NCI-H2081 treated with DMSO at 0.1 percent for 48 hours (cell line): Measurements from ENCODE around the gene INHBC.

Experiments used
- DNase-seq: peaks from one replicate; lab custom pipeline; 2025; lab: John Stamatoyannopoulos, UW

Gene INHBC

DNA sequence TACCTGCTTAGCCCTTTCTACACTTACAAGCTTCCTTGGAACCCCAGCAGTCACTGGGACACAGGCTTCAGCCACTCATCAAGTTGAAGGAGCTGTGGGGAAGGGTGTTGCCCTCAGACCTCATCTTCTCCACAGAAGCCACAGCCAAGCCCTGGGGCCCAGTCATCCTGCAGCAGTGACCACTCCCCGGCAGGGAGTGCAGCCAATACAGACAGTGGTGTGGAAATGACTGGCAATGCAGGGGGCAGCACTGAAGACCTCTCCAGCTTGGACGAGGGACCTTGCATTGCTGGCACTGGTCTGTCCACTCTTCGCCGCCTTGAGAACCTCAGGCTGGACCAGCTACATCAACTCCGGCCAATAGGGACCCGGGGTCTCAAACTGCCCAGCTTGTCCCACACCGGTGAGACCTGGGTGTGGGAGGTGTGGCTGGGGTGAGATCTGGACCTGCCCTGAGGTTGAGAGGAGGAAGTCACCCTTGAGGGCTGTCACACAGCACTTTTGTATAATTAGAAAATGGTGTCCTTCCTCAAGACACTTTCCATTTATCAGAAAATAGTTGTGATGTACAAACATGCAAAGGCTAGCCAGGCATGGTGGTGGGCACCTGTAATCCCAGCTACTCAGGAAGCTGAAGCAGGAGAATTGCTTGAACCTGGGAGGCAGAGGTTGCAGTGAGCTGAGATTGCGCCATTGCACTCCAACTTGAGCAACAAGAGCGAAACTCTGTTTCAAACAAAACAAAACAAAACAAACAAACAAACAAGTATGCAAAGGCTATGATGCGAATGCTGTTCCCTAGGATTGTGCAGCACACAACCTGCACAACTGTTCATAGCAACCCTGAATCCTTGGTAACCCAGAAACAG lies 34.9 kb downstream of the INHBC start:
- DNase-seq = no peak

DNA sequence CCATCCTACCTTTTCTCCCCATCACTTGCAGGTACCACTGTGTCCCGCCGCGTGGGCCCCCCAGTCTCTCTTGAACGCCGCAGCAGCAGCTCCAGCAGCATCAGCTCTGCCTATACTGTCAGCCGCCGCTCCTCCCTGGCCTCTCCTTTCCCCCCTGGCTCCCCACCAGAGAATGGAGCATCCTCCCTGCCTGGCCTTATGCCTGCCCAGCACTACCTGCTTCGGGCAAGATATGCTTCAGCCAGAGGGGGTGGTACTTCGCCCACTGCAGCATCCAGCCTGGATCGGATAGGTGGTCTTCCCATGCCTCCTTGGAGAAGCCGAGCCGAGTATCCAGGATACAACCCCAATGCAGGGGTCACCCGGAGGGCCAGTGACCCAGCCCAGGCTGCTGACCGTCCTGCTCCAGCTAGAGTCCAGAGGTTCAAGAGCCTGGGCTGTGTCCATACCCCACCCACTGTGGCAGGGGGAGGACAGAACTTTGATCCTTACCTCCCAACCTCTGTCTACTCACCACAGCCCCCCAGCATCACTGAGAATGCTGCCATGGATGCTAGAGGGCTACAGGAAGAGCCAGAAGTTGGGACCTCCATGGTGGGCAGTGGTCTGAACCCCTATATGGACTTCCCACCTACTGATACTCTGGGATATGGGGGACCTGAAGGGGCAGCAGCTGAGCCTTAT lies 35.8 kb downstream of the INHBC start:
- DNase-seq = no peak

DNA sequence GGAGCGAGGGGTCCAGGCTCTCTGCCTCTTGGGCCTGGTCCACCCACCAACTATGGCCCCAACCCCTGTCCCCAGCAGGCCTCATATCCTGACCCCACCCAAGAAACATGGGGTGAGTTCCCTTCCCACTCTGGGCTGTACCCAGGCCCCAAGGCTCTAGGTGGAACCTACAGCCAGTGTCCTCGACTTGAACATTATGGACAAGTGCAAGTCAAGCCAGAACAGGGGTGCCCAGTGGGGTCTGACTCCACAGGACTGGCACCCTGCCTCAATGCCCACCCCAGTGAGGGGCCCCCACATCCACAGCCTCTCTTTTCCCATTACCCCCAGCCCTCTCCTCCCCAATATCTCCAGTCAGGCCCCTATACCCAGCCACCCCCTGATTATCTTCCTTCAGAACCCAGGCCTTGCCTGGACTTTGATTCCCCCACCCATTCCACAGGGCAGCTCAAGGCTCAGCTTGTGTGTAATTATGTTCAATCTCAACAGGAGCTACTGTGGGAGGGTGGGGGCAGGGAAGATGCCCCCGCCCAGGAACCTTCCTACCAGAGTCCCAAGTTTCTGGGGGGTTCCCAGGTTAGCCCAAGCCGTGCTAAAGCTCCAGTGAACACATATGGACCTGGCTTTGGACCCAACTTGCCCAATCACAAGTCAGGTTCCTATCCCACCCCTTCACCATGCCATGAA lies 36.5 kb downstream of the INHBC start:
- DNase-seq = no peak

DNA sequence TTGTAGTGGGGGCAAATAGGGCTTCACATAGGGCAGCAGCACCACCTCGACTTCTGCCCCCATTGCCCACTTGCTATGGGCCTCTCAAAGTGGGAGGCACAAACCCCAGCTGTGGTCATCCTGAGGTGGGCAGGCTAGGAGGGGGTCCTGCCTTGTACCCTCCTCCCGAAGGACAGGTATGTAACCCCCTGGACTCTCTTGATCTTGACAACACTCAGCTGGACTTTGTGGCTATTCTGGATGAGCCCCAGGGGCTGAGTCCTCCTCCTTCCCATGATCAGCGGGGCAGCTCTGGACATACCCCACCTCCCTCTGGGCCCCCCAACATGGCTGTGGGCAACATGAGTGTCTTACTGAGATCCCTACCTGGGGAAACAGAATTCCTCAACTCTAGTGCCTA lies 37.1 kb downstream of the INHBC start:
- no peak for DNase-seq

DNA sequence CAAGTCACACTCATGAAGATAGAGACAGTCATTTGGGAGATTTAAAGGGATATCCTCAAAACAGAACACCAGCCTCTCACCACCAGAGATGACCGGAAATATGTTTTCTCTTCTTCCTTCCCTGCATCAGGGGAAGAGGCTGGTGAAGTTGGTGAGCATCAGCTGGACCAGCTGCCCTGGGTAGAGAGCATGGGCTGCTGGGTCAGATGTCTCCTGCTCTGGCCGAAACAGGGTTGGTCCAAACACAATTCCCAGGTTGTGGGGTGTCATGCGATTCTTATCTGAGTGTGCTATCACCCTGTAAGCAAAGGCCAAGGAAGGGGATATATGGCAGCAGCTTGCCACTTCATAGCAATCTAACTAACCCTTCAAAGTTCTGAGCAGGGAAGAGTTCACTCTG lies 37.8 kb downstream of the INHBC start:
- no peak for DNase-seq

DNA sequence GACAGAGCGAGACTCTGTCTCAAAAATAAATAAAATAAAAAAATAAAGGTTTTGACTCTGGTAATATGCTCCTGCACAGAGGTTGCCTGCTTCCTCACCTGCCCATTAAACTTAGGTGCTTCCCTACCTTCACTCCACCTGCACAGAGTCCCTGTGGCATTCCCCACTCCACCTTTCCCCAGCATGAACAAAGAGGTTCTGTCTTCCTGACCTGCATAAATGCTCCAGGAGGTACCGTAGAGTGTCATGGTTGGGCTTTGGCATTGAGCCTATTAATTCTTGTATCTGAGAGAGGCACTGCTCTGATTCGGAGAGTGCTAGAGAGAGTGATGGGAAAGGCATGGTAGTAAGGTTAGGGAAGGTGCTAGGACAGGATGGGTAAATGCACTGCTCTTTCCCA lies 38.8 kb downstream of the INHBC start:
- no peak for DNase-seq

DNA sequence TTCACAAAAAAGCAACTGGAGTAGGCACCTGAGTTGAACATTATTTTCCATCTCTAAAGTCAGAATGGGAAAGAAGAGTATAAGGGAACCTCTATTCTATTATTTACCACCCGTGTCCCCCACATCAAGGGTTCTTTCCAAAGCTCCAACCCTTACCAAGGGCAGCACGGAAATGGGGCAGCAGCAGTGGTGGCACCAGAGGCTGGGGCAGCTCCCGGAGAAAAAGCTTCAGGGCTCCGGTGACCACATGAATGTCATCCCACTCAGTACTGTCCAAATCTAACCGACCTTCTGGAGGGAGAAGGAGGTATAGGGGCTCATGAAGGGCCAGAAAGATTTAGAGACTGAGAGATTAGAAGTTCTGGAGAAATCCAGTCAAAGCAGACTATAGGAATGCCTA lies 39.3 kb downstream of the INHBC start:
- no peak for DNase-seq

DNA sequence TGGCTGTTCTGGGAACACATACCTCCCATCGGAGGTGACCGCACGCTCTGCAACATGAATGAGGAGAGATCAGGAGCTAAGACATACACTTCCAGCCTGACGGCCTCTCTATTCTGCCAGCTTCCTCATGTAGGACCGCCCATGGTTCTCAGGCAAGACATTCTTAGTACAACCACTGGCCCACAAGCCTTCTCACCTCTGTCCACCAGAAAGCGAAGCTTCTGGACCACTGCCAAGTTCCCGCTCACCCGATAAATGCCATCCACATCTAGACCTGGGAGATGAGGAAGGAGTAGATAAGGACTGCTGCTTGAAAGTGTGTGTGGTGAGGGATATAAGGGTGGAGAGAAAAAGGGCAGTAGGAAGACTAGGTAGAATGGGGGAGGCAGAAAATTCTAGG lies 39.8 kb downstream of the INHBC start:
- DNase-seq = no peak

DNA sequence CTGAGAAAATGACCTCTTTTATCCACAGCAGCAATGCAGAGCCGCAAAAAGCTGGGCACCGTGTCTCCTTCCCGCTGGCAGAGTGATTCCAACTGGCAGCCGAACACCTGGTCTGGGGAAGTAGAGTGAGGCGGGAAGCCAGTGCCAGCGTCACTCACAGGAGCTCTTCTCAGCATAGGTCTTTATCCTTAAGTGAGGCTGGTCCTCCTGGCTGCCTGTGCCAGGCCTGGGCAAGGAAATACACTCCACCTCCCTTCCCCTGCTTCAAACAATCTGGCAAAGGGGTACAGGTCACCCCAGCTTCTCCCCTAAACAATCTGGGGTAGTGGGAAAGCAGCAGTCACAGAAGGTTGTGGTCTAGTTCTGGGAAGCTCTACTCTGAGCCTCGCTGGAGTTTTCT lies 40.3 kb downstream of the INHBC start:
- no peak for DNase-seq

DNA sequence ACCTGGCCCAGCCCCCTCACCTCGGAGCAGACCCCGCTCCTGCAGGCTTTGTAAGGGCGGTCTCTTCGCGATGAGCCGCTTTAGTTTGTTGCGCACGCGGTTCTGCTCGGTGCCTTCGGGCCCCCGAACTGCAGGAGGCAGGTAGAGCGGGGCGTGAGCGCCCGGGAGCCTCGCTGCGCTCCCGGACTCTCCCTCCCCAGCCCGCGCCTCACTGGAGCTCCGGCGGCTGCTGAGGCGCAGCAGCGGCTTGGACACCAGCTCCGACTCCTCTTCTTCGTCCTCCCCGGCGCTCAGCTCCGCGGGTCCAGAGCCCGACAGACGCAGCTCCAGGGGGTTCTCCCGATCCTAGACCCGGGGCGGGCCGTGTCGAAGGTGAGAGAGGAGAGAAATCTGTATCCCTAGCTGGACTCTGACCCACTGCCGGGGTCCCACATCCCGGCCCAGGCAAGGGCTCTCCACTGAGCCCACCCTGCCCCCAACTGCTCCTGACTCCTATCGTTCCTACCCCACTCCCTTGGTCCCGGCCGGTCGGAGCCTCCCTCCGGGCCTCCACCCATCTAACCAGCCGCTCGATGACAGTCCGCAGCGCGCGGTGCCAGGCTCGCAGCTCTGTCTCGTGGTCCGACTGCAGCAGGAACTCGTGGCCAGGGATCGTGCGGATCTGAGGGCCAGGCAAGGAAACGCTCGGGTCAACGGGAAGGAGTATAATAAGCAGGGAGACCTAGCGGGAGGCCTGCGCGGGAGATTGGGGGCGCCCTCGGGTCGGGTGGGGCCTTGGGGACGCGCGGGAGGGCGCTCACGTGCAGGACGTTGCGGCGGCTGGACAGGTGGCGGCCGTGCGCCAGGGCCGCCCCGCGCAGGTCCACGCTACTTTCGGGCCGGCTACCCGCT lies 40.9 kb downstream of the INHBC start:
- no peak for DNase-seq

DNA sequence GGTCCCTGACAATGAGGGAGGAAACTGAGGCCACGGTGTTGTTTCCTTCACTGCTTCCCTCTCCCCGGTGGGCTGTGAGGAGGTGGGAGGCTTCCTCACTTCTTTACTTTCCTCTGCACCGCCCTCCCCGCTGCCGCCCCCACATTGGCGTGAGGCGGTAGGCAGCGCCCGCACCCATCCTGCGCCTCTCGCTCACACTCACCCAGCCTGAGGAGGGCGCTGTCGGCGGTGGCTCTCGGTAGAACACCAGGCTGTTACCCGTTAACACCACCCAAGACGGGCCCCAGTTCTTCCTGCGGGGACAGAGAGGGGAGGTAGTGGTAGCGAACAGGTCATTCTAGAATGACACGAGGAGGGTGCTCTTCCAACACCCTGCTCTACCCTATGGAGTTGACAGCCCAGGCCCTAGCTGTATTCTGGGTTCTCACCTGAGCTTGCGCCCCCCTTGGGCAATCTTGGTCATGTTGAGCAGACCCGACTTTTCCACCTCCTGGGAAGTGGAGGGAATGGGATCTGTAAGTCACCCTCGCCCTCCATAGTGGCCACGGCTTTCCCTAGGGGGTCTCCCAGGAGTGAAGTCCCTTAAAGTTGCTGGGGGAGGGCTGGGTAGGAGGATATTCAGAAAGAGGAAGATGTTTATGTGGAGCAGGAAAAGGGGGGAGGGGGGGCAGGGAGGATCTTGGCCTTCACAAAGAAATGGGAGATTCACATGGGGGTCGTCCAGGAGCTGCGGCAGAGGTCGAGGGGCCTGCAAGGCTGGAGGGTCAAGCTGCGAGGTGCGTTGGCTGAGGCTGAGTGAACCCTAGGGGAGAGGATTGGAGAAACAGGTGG lies 41.8 kb downstream of the INHBC start:
- no peak for DNase-seq

DNA sequence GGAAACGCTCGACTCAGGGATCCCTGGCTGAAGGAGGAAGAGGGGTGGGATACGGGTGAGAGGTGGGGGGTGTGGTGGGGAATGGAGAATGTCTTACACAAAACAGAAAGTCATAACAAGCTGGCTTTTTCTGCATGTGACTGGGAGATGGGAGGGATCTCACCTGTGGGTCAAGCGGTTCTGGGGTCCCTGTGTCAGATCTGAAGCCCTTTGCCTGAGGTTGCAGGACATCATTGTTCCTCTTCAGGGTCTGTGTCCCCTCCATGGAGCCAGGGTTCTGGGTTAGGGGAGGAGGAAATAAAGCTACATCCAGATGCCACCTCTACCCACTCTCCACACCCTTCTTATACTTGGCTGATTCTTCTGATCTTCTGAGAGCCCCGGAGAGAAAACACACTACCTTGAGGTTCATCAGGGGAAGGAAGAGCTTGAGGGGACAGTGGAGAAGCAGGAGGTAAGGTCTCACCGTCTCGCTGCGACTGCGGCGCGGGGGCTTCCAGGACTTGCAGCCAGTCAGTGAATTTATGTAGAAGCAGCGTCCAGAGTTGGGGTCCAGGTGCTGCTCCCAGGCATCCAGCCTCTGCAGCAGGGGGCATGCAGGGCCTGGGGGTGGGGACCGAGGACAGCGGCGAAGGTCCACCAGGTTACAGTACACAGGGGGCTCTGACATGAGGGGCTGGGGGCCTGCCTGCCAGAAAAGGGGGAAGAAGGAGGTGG lies 42.6 kb downstream of the INHBC start:
- no peak for DNase-seq

DNA sequence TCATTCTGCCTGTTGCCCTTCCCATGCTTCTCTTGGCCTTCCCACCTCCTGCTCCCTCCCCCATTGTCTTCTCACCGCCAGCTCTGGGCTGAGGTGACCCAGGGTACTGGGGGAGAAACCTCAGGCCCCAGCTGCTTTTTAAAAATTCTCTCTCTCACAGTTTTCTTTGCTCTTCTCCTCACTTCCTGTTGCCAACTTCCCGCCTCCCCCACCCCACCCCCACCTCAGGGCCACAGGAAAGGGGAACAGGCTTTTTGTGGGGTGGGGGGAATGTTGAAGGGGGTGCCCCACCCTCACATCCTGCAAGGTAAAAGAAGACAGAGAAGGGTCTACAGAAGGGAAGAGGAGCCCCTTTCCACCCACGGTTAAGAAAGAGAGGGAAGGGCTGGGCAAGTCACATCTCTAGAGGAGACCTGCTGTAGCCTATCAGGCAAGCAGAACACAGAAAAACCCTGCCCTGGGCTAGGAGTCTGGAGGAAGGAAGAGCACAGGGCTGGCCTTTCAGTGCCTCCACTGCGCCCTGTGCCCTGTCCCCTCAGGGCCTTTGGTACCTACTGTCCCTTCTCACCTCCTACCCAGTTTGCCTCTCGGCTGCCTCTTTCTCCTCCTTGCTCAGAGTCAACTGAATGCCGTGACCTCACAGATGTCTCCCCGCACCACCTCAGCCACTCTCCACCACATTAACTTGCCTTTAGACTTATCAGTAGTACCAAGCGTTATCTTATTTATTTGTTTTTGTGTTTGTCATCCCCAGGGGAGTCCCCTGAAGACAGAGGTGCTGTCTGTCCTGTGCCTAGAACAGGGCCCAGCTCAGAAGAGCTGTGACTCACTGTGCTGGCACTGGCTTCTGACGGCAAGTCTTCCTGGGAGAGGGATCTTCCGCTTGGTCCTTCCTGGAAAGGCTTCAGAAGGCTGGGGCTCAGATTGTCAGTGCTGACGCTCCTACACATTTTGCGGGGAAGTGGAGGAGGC lies 43.4 kb downstream of the INHBC start:
- DNase-seq = no peak

DNA sequence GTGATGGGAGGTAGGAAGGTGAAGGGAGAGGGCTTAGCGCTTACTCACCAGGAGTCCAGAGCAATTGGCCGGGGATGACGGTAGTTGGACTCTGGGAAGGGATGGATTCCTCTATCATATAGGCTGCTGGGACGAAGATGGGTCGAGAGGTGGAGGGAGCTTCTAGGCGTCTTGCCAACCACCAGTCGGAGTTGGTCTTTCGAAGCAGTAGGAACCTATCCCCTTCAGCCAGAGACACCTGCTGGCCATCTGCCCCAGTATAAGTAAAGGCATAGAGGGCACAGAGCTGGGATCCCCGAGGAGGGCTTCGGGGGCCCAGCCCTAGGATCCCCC lies 44.4 kb downstream of the INHBC start:
- no peak for DNase-seq

DNA sequence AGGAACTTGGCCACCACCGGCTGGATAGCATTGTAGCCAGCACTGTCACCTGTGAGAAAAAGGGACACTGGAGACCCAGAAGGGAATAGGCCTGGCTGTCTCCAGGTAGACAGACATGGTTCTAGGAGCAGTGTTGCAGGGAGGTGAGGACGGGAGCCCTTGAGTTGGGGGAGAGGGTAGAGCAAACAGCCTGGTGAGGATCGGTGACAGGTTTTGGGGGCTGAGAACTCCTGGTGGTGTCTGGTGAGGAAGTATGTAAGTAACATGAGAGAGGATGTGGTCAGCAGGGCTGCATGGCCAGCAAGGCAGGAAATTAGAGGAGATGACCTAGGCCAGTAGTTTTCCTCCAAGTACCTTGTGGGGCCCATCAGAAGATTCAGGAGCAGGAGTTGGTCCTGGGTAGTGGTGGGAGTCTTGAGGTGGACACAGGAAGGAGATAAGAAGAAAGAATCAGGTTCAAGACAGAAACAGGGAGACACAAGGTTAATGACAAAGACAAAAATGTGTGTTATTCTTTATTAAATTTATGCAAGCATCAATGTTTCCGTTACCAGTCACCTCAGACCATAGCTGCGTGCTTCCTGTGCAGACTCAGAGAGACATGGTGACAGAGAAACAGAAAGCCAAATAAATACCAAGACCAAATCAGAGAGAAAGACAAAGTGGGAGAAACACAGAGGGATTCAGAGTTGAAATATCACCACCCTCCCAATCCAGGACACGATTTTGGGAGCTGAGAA lies 45.0 kb downstream of the INHBC start, which contains the start of gene ARHGAP9:
TSS of gene ARHGAP9 (minus strand) at position 491 of the 740 bp plus-strand sequence. CDS start at position 31, 460 bp downstream.
- no peak for DNase-seq

DNA sequence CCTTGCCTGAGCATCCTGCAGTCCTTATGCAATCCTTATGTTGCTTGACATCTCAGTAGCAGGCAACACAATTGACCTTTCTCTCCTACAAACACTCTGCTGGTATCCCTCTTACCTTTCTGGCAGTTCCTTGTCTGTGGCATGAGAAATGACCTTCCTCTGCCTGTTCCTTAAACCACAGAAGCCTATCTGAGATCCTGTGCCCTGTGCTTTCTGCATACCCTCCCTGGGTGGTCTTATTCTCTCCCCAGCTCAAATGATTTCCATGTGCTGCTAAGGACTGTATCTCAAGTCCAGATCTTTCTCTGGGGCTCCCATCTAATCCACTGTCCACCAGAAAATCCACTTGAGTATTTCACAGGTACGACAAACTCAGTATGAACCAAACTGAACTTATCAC lies 47.1 kb downstream of the INHBC start:
- DNase-seq = no peak

DNA sequence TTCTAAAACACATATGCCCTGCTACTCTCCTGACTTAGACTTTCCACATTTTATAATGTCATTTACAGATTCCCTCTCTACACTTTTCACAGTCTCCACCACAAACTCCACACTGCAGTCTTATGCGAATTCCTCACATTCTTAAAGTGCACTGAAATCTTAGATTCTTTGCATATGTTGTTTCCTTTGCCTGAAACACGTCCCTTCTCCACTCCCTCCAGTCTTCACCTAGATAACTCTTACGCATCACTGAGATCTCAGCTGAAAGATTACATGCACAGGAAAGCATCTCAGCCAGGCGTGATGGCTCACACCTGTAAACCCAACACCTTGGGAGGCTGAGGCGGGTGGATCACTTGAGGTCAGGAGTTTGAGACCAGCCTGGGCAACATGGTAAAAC lies 48.9 kb downstream of the INHBC start:
- DNase-seq = no peak

DNA sequence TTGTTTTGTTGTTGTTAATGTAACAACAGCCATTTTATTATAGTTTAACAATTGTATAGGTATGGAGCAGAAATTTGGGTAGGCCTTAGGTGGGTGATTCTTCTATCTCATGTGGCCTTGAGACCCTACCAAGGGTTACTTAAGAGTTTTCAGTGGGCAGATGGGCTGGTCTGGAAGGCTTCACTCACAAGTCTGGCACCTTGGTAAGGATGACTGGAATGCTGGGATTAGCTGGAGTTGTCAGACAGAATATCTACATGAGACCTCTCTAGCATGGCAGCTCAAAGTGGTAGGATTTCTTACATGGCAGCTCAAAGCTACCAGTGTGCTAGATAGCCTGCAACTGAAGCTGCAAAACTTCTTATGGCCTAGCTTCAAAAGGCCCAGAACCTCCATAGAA lies 51.1 kb downstream of the INHBC start:
- no peak for DNase-seq
